Nasal cavity respiratory epithelium epithelial cell of viscerocranial mucosa (primary cell): ENCODE results near the gene SEC14L3. TPM values are rescaled to one million over a fixed set of nuclear protein-coding genes. Genes with fewer than 3 reads are reported as not detected.

Experiments
- total RNA-seq: library from RNA; depleted of rRNA; stranded (reverse); fragments of >200 nt; gene quantifications from 2 replicates; pipeline ENCODE4 v1.2.3, GENCODE V29; 2014

Gene SEC14L3
- total RNA-seq: not detected in 2 replicates

DNA sequence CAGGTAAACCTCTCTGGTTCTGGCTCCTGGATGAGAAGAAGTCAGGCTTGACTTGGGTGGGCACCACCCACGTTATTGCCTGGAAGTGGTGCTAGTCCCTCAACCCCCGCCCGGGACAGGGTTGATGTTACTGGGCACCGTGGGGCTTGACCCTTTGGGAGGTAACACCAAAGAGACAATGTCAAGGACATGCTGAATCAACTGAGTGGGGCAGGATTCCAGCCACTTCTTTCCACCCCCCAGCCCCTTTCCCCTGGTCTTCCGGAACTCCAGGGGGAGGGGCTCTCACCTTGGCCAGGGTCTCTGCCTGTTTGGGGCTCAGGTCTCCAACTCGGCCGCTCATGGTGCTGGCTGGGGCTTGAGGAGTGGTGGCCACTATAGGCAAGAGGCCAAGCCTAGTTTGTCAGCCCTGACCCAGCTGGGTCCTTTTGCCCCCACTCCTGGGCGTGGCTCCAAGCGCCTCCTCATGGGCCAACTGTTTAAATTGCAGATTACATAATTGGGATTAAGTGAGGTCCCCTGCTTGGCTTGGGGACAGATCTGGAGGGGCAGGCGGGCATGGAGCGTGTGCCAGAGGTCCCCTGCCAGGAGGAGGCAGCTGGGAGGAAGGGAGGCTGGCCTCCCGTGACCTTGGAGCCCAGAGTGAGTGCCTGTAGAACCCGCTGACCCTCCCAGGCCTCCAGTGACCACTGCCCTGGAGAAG is at the start of gene SEC14L3:
SEC14L3 (minus strand) TSS at position 402 of the 703 bp plus-strand sequence; CDS start at position 343, 59 bp downstream.

DNA sequence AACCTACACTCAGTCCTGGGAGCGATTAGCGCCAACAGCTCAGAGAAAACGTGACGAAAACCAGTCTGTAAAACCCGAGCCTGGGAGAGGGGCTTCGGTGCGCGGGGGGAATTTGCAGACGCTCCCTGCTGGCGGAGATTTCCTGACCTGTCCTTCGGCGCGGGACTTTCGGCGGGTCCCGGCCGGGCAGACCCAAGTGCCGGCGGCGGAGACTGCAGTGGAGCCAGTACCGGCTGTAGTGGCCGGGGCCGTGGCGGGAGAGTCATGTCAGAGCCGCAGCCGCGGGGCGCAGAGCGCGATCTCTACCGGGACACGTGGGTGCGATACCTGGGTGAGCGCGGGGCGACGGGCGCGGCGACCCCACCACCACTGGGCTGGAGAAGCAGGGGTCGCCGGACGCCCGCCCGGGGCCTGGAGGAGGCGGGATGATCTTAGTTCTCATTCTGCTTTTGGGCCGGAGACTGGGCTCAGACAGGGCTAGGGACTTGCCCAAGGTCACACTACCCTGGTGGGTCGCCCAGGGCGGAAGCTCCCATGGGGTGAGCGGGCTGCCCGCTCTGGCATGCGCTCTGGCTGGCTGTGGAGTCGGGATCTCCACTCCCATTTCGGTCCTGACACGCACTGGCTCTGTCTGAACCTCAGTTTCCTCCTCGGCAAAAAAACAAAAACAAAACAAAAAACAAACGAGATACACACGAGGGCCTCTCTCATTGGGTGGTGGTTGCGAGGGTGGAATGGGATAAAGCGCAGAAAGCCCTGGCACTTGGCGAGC is 46.0 kb downstream of the SEC14L3 start, which contains the start of gene MTFP1:
MTFP1 (plus strand) TSS at position 153 of the 772 bp plus-strand sequence; CDS start at position 265, 112 bp downstream.

Other genes with a start within 250 kb of the SEC14L3 start
- gene LIF, start 225.3 kb downstream of the SEC14L3 start, total RNA-seq: 0.68 and 6.1 TPM in 2 replicates
- not detected in 2 replicates for gene OSM, start 205.2 kb downstream of the SEC14L3 start, total RNA-seq
- gene CASTOR1, start 182.5 kb downstream of the SEC14L3 start, total RNA-seq: 1.7 and 12.2 TPM in 2 replicates
- 10.3 and 23.1 TPM in 2 replicates for gene TBC1D10A, start 145.1 kb downstream of the SEC14L3 start, total RNA-seq
- 12.0 and 44.5 TPM in 2 replicates for gene SF3A1, start 115.1 kb downstream of the SEC14L3 start, total RNA-seq
- 0.34 and 1.1 TPM in 2 replicates for gene CCDC157, start 115.0 kb downstream of the SEC14L3 start, total RNA-seq
- gene RNF215, start 84.6 kb downstream of the SEC14L3 start, total RNA-seq: 9.2 and 14.9 TPM in 2 replicates
- 17.4 and 67.0 TPM in 2 replicates for gene SEC14L2, start 75.0 kb downstream of the SEC14L3 start, total RNA-seq
- 10.6 and 17.8 TPM in 2 replicates for gene MTFP1, start 46.2 kb downstream of the SEC14L3 start, total RNA-seq
- 0.36 TPM in 1 of 2 replicates, not detected in the other for gene SEC14L4, start 33.7 kb upstream of the SEC14L3 start, total RNA-seq
- gene SEC14L6, start 74.7 kb upstream of the SEC14L3 start, total RNA-seq: 0.14 TPM in 1 of 2 replicates, not detected in the other
- gene GAL3ST1, start 102.6 kb upstream of the SEC14L3 start, total RNA-seq: 0.07 and 0.34 TPM in 2 replicates
- 92.6 and 95.3 TPM in 2 replicates for gene PES1, start 119.9 kb upstream of the SEC14L3 start, total RNA-seq
- gene TCN2, start 135.2 kb upstream of the SEC14L3 start, total RNA-seq: 1.0 and 3.3 TPM in 2 replicates
- gene SLC35E4, start 163.8 kb upstream of the SEC14L3 start, total RNA-seq: 7.5 and 9.9 TPM in 2 replicates
- 8.6 and 9.9 TPM in 2 replicates for gene DUSP18, start 195.9 kb upstream of the SEC14L3 start, total RNA-seq
- gene OSBP2, start 222.9 kb upstream of the SEC14L3 start, total RNA-seq: 4.3 and 73.1 TPM in 2 replicates